PFSK-1 (cell line): ENCODE measurements around the gene PAXX.

Experiments used
- FOXP2 ChIP-seq: optimal IDR thresholded peaks from 2 replicates; pipeline ENCODE3; 2011; ENCODE audit warnings: borderline replicate concordance, control low read depth, inconsistent platforms; ENCODE audit not compliant: insufficient read depth; ENCODE audit errors: extremely low read length, extremely low read depth
- POLR2AphosphoS5 ChIP-seq: IDR thresholded peaks from 2 replicates; pipeline ENCODE4 v1.6.1; 2012; ENCODE audit warnings: low read depth, mild to moderate bottlenecking, control low read depth, low read length, moderate library complexity
- SIN3A ChIP-seq: IDR thresholded peaks from 2 replicates; pipeline ENCODE4 v1.6.1; 2012; ENCODE audit warnings: mild to moderate bottlenecking, low read length, moderate library complexity, borderline replicate concordance; ENCODE audit not compliant: insufficient read depth
- TAF1 ChIP-seq: IDR thresholded peaks from 2 replicates; pipeline ENCODE4 v1.6.1; 2012; ENCODE audit warnings: low read length, control low read depth, borderline replicate concordance; ENCODE audit not compliant: insufficient read depth
- TF ChIP-seq, protein P1 (sequence below), 2 experiments: IDR thresholded peaks; 2 replicates each; pipeline versions ENCODE4 v1.6.1 to v1.8.0; 2011 to 2012; ENCODE audit warnings: low read depth in 2 of 2, low read length in 2 of 2, control low read depth in 1 of 2, inconsistent platforms in 1 of 2, mild to moderate bottlenecking in 1 of 2, moderate library complexity in 1 of 2; ENCODE audit not compliant: insufficient read depth in 1 of 2

DNA sequence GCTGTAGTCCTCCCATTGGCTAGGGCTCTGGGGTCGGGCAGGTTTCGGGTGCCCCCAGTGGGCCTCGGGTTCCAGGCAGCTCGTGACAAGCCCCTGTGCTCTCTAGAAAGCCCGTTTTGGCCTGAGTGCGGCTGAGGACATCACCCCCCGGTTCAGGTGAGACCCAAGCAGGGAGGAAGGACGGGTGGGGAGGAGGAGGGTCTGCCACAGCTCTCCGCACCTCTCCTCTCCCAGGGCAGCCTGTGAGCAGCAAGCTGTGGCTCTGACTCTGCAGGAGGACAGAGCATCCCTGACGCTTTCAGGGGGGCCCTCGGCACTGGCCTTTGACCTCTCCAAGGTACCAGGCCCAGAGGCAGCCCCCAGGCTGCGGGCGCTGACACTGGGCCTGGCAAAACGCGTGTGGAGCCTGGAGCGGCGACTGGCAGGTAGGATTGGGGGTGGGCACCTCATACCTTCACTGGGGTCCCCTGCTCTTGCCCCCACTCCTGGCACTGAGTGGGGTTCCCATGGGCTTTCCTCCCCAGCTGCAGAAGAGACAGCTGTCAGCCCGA lies 672 bp downstream of the PAXX start:
- TF ChIP-seq, protein P1, sequence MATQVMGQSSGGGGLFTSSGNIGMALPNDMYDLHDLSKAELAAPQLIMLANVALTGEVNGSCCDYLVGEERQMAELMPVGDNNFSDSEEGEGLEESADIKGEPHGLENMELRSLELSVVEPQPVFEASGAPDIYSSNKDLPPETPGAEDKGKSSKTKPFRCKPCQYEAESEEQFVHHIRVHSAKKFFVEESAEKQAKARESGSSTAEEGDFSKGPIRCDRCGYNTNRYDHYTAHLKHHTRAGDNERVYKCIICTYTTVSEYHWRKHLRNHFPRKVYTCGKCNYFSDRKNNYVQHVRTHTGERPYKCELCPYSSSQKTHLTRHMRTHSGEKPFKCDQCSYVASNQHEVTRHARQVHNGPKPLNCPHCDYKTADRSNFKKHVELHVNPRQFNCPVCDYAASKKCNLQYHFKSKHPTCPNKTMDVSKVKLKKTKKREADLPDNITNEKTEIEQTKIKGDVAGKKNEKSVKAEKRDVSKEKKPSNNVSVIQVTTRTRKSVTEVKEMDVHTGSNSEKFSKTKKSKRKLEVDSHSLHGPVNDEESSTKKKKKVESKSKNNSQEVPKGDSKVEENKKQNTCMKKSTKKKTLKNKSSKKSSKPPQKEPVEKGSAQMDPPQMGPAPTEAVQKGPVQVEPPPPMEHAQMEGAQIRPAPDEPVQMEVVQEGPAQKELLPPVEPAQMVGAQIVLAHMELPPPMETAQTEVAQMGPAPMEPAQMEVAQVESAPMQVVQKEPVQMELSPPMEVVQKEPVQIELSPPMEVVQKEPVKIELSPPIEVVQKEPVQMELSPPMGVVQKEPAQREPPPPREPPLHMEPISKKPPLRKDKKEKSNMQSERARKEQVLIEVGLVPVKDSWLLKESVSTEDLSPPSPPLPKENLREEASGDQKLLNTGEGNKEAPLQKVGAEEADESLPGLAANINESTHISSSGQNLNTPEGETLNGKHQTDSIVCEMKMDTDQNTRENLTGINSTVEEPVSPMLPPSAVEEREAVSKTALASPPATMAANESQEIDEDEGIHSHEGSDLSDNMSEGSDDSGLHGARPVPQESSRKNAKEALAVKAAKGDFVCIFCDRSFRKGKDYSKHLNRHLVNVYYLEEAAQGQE (IDR thresholded peaks at IDR 0.05; ENCODE audit: insufficient read depth in 1 of 2, low read depth in 2 of 2, low read length in 2 of 2) = no peak
- no peak for TF ChIP-seq POLR2AphosphoS5
- TF ChIP-seq TAF1 = no peak
- TF ChIP-seq SIN3A = no peak
- TF ChIP-seq FOXP2 = no peak
